Fibroblast of lung (primary cell): ENCODE results near the gene MAP3K7. TPM values are rescaled to one million over a fixed set of nuclear protein-coding genes. Genes with fewer than 3 reads are reported as not detected.

ENCODE experiments used
- DNase-seq, 2 donors: peaks; one replicate each; pipeline versions ENCODE4 v3.0.0 to v3.0.0-alpha.2; 2010; ENCODE audit warnings: low read depth in 2 of 2
- H2AFZ ChIP-seq: 2 replicates; pipeline ENCODE4 v1.5.1; 2012; ENCODE audit warnings: low read length, control low read depth, inconsistent platforms
- H3K27ac ChIP-seq: 2 replicates; pipeline ENCODE4 v1.5.1; 2011; ENCODE audit warnings: low read length, control low read depth; ENCODE audit not compliant: insufficient read depth
- H3K27me3 ChIP-seq: 2 replicates; pipeline ENCODE4 v1.5.1; 2011; ENCODE audit warnings: mild to moderate bottlenecking, low read length; ENCODE audit not compliant: control insufficient read depth, insufficient read depth
- H3K36me3 ChIP-seq: 2 replicates; pipeline ENCODE4 v1.5.1; 2011; ENCODE audit warnings: low read length; ENCODE audit not compliant: control insufficient read depth, insufficient read depth
- H3K4me1 ChIP-seq: 2 replicates; pipeline ENCODE4 v1.5.1; 2011; ENCODE audit warnings: low read length; ENCODE audit not compliant: control insufficient read depth, insufficient read depth; ENCODE audit errors: extremely low read depth
- H3K4me2 ChIP-seq: 2 replicates; pipeline ENCODE4 v1.5.1; 2011; ENCODE audit warnings: low read length, control low read depth; ENCODE audit not compliant: insufficient read depth; ENCODE audit errors: extremely low read depth
- H3K4me3 ChIP-seq, 4 experiments: fragments of 200-600 bp in 1 of 4; sonication (generic) in 1 of 4; replicated peaks in 1 of 4; 2 replicates each; pipeline ENCODE4 v1.5.1; 2011 to 2016; ENCODE audit warnings: low read length in 4 of 4, low read depth in 3 of 4, mild to moderate bottlenecking in 3 of 4, control low read depth in 2 of 4, inconsistent platforms in 1 of 4, mixed read lengths in 1 of 4; ENCODE audit not compliant: insufficient read depth in 1 of 4; ENCODE audit errors: control extremely low read depth in 1 of 4
- H3K79me2 ChIP-seq: 2 replicates; pipeline ENCODE4 v1.5.1; 2012; ENCODE audit warnings: mild to moderate bottlenecking, low read length, inconsistent platforms; ENCODE audit not compliant: control insufficient read depth, insufficient read depth
- H3K9ac ChIP-seq: 2 replicates; pipeline ENCODE4 v1.5.1; 2011; ENCODE audit warnings: mild to moderate bottlenecking, low read length, control low read depth; ENCODE audit not compliant: insufficient read depth
- H3K9me3 ChIP-seq: 2 replicates; pipeline ENCODE4 v1.5.1; 2012; ENCODE audit warnings: low read depth, low read length; ENCODE audit not compliant: control insufficient read depth, insufficient read depth
- H4K20me1 ChIP-seq: 2 replicates; pipeline ENCODE4 v1.5.1; 2011; ENCODE audit warnings: low read length; ENCODE audit not compliant: control insufficient read depth, insufficient read depth; ENCODE audit errors: extremely low read depth
- EZH2 ChIP-seq: IDR thresholded peaks from 2 replicates; pipeline ENCODE4 v1.5.1; 2012; ENCODE audit warnings: low read length, control low read depth, mild to moderate bottlenecking; ENCODE audit errors: missing control alignments
- polyA plus RNA-seq, 2 donors: library from polyadenylated mRNA; depleted of rRNA in 1 of 2; stranded (reverse) in 1 of 2; unstranded in 1 of 2; fragments of >200 nt; gene quantifications; 2 replicates each; pipeline ENCODE4 v1.2.1, GENCODE V29; 2011 to 2012; ENCODE audit warnings: missing spikeins in 1 of 2
- total RNA-seq: library from RNA; depleted of rRNA; stranded (reverse); fragments of >200 nt; gene quantifications from 2 replicates; pipeline ENCODE4 v1.2.1, GENCODE V29; 2014
- TF ChIP-seq, protein P1 (sequence below), 2 donors: IDR thresholded peaks in 1 of 2; conservative IDR thresholded peaks in 1 of 2; 1 replicate in 1 of 2; 2 replicates in 1 of 2; pipeline ENCODE4 v1.5.1; 2011 to 2012; ENCODE audit warnings: low read length in 2 of 2, control low read depth in 1 of 2, inconsistent platforms in 1 of 2, low read depth in 1 of 2, mild to moderate bottlenecking in 1 of 2

The MAP3K7 gene
- total and polyA plus RNA-seq, 2 donors (not counting 1 experiment from before 2014, with no cell fraction given): 35.5 to 48.6 TPM

DNA sequence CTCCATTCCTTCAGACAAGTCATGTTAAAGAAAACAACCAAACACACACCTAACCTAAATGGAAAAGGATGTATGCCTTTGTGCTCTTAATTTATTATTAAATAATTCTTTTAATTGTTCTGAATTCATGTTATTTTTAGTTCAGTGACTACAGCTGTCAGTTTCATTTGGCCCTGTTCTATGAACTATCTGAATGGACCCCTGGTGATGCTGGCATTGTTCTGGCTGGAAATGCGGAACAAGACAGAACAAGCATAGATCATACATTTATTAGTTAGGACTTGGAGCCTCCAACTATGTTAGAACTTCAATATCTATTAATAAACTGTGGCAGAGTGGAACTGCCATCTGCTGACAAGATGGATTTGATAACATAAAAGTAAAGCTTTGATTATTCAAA lies 5.7 kb downstream of the MAP3K7 start:
- H3K27ac ChIP-seq: no peak overlapping the region
- no peaks in the 10 kb centered on the region for H3K9me3 ChIP-seq
- H3K79me2 ChIP-seq: peaks cover 77% of the 10 kb centered on the region
- DNase-seq: no peak
- no peak overlapping the region for H2AFZ ChIP-seq
- H3K4me3 ChIP-seq: no peak overlapping the region
- H3K4me1 ChIP-seq: peaks cover 2% of the 10 kb centered on the region
- TF ChIP-seq EZH2: no peak
- TF ChIP-seq, protein P1, sequence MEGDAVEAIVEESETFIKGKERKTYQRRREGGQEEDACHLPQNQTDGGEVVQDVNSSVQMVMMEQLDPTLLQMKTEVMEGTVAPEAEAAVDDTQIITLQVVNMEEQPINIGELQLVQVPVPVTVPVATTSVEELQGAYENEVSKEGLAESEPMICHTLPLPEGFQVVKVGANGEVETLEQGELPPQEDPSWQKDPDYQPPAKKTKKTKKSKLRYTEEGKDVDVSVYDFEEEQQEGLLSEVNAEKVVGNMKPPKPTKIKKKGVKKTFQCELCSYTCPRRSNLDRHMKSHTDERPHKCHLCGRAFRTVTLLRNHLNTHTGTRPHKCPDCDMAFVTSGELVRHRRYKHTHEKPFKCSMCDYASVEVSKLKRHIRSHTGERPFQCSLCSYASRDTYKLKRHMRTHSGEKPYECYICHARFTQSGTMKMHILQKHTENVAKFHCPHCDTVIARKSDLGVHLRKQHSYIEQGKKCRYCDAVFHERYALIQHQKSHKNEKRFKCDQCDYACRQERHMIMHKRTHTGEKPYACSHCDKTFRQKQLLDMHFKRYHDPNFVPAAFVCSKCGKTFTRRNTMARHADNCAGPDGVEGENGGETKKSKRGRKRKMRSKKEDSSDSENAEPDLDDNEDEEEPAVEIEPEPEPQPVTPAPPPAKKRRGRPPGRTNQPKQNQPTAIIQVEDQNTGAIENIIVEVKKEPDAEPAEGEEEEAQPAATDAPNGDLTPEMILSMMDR (conservative IDR thresholded peaks at IDR 0.05 in 1 of 2, IDR thresholded peaks at IDR 0.05 in 1 of 2; ENCODE audit: low read depth in 1 of 2, low read length in 2 of 2): no peak
- H3K27me3 ChIP-seq: no peaks in the 10 kb centered on the region
- H3K36me3 ChIP-seq: no peaks in the 10 kb centered on the region
- H3K4me2 ChIP-seq: no peak overlapping the region
- no peak overlapping the region for H3K9ac ChIP-seq
- peaks cover 7% of the 10 kb centered on the region for H4K20me1 ChIP-seq

DNA sequence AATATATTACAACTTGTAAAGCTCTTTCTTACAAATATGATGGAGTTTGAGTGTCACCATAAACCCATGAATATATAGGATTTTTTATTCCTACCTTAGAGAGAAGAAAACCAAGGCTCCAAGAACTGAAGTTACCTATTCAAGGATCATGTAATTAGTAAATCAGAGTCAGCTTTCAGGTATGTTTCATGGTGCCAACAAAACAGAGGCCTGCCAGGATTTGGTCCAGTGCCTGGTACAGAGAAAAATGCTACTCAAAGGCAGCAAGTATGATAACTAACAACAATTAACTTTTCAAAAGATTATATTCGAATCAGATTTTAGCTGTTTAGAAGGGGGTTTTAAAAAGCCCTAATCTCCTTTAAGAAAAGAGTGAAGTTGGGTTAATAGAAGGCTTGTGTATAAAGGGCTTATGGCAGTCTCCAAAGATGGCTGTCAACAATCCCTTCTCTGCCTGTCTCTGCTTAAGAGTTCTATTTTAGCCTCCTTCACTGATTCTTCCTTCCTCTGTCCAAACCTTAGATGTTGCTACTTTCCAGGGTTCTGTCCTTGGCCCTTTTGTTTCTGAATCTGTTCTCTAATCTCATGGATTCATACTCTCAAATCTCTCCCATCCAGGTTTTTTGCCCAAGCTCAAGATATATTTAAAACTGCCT lies 7.8 kb downstream of the MAP3K7 start:
- H3K79me2 ChIP-seq: peaks cover 67% of the 10 kb centered on the region
- H3K9me3 ChIP-seq: no peaks in the 10 kb centered on the region
- no peak overlapping the region for H3K27ac ChIP-seq
- H3K9ac ChIP-seq: no peak overlapping the region
- H3K4me2 ChIP-seq: no peak overlapping the region
- no peak overlapping the region for H2AFZ ChIP-seq
- no peaks in the 10 kb centered on the region for H3K4me1 ChIP-seq
- no peak for TF ChIP-seq EZH2
- TF ChIP-seq, protein P1 (conservative IDR thresholded peaks at IDR 0.05 in 1 of 2, IDR thresholded peaks at IDR 0.05 in 1 of 2; ENCODE audit: low read depth in 1 of 2, low read length in 2 of 2): no peak
- H3K4me3 ChIP-seq: no peak overlapping the region
- no peaks in the 10 kb centered on the region for H3K27me3 ChIP-seq
- H4K20me1 ChIP-seq: peaks cover 2% of the 10 kb centered on the region
- no peaks in the 10 kb centered on the region for H3K36me3 ChIP-seq
- DNase-seq: peak in 1 of 2 donors; percentile 27

DNA sequence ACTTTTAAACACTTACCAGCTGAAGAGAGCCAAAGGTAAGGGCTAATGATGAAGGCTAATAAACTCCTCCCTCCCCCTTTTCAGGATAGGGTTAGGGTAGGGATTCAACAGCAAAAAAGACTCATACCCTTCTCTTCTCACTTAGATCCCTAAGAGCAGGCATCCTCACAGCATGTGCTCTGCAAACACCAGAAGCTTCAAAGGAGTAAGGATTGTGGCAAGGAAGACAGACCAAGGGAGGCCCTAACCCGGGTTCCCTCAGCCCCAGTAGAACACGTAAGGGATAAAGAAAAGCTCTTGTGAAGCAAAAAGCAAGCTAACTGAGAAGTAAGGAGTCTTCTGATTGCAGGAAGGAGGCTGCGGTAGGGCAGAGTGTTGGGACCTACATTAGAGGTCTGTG lies 11.6 kb downstream of the MAP3K7 start:
- no peak for DNase-seq
- Histone ChIP-seq H3K9me3 (no peaks in the 10 kb centered on the region), H3K79me2 (peaks cover 41% of the 10 kb centered on the region), H3K9ac (no peak overlapping the region), H3K27me3 (no peaks in the 10 kb centered on the region), H3K36me3 (peaks cover 1% of the 10 kb centered on the region), H2AFZ (no peak overlapping the region), H3K4me1 (no peaks in the 10 kb centered on the region), H3K27ac (no peak overlapping the region), H3K4me3 (no peak overlapping the region), H3K4me2 (no peak overlapping the region), H4K20me1 (peaks cover 2% of the 10 kb centered on the region)
- TF ChIP-seq EZH2: no peak
- TF ChIP-seq, protein P1 (conservative IDR thresholded peaks at IDR 0.05 in 1 of 2, IDR thresholded peaks at IDR 0.05 in 1 of 2; ENCODE audit: low read depth in 1 of 2, low read length in 2 of 2): no peak
